GM23338 (cell line): ENCODE data around the gene TMTC2.

Experiments used
- CREB1 ChIP-seq: fragments of 250-450 bp; sonication (Bioruptor Pico); IDR thresholded peaks from 2 replicates; pipeline ENCODE4 v1.5.0; 2020; ENCODE audit warnings: low read depth, mild to moderate bottlenecking, moderate library complexity
- EZH2 ChIP-seq: fragments of 200-600 bp; sonication (generic); IDR thresholded peaks from one replicate; pipeline ENCODE4 v1.8.0; 2017; ENCODE audit warnings: antibody characterized with exemption, mild to moderate bottlenecking, low read depth; ENCODE audit not compliant: unreplicated experiment
- EZH2phosphoT487 ChIP-seq: fragments of 200-600 bp; sonication (generic); IDR thresholded peaks from one replicate; pipeline ENCODE4 v1.8.1; 2018; ENCODE audit warnings: antibody characterized with exemption; ENCODE audit not compliant: unreplicated experiment
- JUNB ChIP-seq: IDR thresholded peaks from one replicate; pipeline ENCODE4 v1.6.1; 2016; ENCODE audit warnings: antibody characterized with exemption; ENCODE audit not compliant: unreplicated experiment
- POLR2AphosphoS5 ChIP-seq: IDR thresholded peaks from 2 replicates; pipeline ENCODE4 v1.6.1; 2016; ENCODE audit warnings: antibody characterized with exemption, low read depth
- STAT1 ChIP-seq: IDR thresholded peaks from one replicate; pipeline ENCODE4 v1.6.1; 2016; ENCODE audit warnings: antibody characterized with exemption; ENCODE audit not compliant: unreplicated experiment
- TF ChIP-seq, protein P1 (sequence below), 2 experiments: fragments of 200-600 bp in 1 of 2; sonication (generic) in 1 of 2; conservative IDR thresholded peaks; 2 replicates each; pipeline versions ENCODE4 v1.5.1 to v1.6.1; 2016 to 2017; ENCODE audit warnings: antibody characterized with exemption in 2 of 2, low read depth in 2 of 2, mild to moderate bottlenecking in 2 of 2, moderate library complexity in 1 of 2
- TF ChIP-seq, protein P2 (sequence below): IDR thresholded peaks from one replicate; pipeline ENCODE4 v1.6.1; 2018; ENCODE audit warnings: antibody characterized with exemption; ENCODE audit not compliant: unreplicated experiment

DNA sequence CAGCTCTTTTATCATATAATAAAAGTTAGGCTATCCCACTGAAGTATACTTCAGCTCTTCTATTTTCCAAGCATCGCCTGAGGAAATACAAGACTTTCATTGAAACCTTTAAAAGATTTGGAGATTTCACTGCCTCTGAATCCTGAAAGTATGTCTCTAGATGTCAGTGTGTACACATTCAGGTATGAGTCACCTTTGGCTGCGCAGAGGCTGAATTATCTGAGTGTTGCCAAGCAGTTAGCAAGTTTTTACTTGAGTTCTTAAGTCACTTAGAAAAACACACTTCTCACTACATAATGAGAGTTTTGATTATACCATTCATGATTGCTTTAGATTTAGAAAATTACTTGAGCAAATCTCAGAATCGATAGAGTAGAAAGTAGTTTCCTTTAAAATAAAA, 210.3 kb downstream of the TMTC2 start:
- TF ChIP-seq EZH2phosphoT487 (no peak), POLR2AphosphoS5 (no peak), CREB1 (no peak), EZH2 (no peak), JUNB (no peak), STAT1 (no peak)
- TF ChIP-seq, protein P1, sequence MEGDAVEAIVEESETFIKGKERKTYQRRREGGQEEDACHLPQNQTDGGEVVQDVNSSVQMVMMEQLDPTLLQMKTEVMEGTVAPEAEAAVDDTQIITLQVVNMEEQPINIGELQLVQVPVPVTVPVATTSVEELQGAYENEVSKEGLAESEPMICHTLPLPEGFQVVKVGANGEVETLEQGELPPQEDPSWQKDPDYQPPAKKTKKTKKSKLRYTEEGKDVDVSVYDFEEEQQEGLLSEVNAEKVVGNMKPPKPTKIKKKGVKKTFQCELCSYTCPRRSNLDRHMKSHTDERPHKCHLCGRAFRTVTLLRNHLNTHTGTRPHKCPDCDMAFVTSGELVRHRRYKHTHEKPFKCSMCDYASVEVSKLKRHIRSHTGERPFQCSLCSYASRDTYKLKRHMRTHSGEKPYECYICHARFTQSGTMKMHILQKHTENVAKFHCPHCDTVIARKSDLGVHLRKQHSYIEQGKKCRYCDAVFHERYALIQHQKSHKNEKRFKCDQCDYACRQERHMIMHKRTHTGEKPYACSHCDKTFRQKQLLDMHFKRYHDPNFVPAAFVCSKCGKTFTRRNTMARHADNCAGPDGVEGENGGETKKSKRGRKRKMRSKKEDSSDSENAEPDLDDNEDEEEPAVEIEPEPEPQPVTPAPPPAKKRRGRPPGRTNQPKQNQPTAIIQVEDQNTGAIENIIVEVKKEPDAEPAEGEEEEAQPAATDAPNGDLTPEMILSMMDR (conservative IDR thresholded peaks at IDR 0.05; ENCODE audit: low read depth in 2 of 2), result no peak
- TF ChIP-seq, protein P2, sequence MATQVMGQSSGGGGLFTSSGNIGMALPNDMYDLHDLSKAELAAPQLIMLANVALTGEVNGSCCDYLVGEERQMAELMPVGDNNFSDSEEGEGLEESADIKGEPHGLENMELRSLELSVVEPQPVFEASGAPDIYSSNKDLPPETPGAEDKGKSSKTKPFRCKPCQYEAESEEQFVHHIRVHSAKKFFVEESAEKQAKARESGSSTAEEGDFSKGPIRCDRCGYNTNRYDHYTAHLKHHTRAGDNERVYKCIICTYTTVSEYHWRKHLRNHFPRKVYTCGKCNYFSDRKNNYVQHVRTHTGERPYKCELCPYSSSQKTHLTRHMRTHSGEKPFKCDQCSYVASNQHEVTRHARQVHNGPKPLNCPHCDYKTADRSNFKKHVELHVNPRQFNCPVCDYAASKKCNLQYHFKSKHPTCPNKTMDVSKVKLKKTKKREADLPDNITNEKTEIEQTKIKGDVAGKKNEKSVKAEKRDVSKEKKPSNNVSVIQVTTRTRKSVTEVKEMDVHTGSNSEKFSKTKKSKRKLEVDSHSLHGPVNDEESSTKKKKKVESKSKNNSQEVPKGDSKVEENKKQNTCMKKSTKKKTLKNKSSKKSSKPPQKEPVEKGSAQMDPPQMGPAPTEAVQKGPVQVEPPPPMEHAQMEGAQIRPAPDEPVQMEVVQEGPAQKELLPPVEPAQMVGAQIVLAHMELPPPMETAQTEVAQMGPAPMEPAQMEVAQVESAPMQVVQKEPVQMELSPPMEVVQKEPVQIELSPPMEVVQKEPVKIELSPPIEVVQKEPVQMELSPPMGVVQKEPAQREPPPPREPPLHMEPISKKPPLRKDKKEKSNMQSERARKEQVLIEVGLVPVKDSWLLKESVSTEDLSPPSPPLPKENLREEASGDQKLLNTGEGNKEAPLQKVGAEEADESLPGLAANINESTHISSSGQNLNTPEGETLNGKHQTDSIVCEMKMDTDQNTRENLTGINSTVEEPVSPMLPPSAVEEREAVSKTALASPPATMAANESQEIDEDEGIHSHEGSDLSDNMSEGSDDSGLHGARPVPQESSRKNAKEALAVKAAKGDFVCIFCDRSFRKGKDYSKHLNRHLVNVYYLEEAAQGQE, result no peak
